GM21423 (cell line): ENCODE measurements around the gene GGCT.
A peak's percentile ranks its signal among the peaks of the same experiment; 100 is the strongest.

ENCODE experiments used
- ATAC-seq: cut with Tn5 transposase; IDR thresholded peaks from one replicate; pipeline ENCODE4 v1.9.1; 2021; ENCODE audit warnings: mild to moderate bottlenecking, moderate library complexity; ENCODE audit not compliant: unreplicated experiment

The GGCT gene

DNA sequence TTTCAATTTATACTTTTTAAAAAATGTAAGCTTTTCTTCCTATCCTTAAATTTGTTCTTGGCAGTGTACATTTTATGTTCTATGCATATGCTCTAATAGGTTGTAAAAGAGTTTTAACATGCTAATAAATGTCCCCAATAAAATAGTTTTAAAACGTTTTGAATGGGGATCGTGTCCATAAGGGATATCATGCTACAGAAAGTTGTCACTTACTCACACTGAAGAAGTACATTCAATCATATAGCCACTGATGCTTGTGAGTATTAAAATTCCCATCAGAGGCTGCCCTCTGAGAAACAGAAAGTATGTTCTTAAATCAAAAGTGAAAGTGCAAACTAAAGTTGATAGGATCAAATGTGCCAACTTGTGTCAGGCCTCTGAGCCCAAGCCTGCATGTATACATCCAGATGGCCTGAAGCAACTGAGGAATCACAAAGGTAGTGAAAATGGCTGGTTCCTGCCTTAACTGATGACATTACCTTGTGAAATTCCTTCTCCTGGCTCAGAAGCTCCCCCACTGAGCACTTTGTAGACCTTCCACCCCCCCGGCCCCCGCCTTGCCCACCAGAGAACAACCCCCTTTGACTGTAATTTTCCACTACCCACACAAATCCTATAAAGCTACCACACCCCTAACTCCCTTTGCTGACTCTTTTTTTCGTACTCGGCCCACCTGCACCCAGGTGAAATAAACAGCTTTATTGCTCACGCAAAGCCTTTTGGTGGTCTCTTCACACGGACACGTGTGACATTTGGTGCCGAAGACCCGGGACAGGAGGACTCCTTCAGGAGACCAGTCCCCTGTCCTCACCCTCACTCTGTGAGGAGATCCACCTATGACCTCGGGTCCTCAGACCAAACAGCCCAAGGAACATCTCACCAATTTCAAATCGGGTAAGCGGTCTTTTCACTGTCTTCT, 25.2 kb downstream of the GGCT start:
- no peak for ATAC-seq

GRCh38 chr7:30478349-30479201, 26.1 kb downstream of the GGCT start, which contains the start of gene NOD1:
Gene NOD1 (minus strand): TSS chr7:30478784. CDS start chr7:30456921, 21,863 bp downstream.
- ATAC-seq, result peak; percentile 84

GRCh38 chr7:30476459-30477145, 28.0 kb downstream of the GGCT start:
- ATAC-seq, result no peak

- ATAC-seq, result no peak
Observed at GRCh38 chr7:30475580-30475979, 29.0 kb downstream of the GGCT start.

DNA sequence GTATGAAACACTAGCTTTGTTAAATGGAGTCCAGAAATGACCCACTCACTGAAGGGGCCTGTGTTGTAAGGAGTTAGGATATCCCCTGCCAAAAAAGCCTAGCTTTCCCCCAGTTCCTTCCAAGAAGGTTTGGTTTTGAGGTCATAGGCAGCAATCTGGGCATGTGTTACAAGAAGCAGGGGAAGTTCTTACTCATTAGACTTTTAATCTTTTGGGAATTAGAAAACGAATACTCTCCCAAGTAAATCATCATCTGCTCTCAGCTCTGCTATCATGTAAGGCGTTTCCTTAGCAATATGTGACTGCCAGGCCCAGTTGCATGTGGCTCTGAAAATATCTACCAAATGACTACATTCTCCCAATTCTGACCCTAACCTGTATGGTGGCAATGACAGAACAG, 29.7 kb downstream of the GGCT start:
- no peak for ATAC-seq

GRCh38 chr7:30474485-30474884, 30.1 kb downstream of the GGCT start:
- ATAC-seq, result no peak

DNA sequence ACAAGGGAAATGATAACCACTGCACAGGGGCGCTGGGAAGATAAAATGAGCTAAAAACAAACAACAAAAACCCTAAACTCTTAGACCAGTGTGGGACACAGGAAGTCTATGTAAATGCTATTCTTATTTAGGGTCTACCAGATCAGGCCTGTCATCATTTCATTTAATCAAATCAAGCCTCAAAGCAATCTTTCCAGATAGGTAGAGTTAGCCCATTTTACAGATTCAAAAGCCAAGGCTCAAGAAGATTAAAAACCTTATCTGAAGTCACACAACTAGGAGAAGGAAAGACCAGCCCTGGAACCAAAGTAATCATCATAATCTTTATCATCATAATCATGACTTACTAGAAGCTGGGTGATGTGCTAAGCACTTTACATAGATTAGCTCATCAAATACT, 30.7 kb downstream of the GGCT start:
- no peak for ATAC-seq

DNA sequence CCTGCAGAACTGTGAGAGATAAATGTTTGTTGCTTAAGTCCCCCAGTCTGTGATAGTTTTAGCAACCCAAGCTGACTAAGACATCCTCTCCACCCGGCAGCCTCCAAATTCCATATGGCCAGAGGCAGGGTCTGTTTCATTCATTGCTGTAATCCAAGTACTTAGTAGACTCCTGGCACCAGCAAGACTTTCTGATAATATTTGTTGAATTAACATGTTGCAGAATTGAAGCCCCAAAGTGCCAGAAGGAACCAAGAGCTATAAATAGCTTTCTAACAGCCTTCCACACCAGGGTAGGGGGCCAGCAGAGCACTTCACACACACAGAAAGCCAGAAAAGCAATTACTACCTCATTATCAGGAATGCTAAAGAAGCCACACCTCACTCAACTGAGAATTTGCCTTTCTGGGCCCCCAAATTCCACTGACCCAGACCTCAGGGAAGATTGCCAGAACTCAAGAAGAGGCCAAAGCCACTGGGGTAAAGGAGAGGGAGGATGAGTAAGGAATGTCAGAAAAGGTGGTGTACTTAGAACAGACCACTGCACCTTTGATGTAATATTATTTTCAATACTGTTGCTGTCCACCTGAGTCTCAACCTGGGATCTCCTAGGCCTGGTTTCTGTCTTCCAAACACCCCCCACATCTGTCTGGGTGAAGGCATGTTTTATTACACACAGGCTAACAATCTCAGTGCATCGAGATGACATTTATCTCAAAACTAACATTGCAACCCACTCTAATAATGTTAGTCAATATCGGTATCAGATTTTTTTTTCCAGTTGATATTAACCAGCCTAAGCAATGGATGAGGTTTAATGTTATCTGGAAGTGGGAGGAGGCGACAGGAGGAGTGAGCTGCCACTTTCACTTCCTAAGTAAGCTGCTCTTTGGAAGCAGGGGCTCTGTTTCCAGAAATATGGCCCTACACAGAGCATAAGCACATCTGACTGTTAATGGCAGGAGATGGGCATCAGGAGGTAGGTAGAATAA, 31.5 kb downstream of the GGCT start:
- ATAC-seq, result no peak

DNA sequence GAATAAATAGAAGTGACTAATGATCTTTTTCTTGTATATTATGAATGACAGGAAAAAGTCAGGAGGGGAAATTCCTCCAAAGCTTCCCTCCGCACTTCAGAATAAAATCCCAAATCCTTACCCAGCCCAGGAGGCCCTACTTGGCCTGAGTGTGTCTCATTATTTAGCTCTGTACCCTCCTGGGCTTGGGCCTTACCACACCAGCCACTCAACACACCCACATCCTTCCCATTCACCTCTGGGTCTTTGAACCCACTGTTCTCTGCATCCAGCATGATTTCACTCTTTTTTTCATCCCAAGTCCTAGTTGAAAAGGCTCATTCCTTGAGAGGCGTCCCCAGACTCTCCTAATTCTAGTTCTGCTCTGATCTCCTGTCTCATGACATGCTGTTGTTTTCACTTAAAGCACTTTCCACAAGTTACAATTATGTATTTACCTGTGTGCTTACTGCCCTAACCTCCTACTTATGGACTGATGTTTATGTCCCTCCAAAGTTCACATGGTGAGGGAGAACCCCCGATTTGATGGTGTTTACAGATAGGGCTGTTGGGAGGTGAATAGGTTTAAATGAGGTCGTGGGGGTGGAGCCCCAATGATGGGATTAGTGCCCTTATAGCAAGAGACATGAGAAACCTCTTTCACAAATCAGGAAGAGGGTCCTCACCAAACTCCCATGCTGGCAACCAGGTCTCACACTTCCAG, 32.4 kb downstream of the GGCT start:
- ATAC-seq, result no peak

- ATAC-seq, result no peak
Observed at GRCh38 chr7:30471205-30471604, 33.4 kb downstream of the GGCT start.

GRCh38 chr7:30470771-30471170, 33.9 kb downstream of the GGCT start:
- ATAC-seq, result no peak

GRCh38 chr7:30470163-30470770, 34.4 kb downstream of the GGCT start:
- no peak for ATAC-seq

GRCh38 chr7:30469303-30469702, 35.3 kb downstream of the GGCT start:
- ATAC-seq, result no peak

DNA sequence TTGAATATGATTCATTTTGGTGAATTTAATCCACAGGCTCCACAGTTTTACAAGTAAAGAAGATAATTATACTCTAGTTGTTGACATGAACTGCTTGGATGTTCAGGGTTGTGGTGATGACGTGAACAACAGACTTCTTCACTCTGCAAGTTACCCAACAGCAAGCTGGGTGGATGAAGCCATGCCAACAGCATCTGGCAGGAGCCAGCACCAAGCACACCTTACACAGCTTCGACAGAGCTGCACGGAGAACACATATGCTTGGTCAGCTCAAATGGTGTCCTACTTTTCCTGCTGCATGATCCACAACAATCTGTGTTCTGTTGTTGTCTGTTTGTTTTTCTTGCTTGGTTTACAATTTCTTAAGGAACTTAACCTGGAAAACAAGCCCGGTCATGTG, 35.8 kb downstream of the GGCT start:
- no peak for ATAC-seq

DNA sequence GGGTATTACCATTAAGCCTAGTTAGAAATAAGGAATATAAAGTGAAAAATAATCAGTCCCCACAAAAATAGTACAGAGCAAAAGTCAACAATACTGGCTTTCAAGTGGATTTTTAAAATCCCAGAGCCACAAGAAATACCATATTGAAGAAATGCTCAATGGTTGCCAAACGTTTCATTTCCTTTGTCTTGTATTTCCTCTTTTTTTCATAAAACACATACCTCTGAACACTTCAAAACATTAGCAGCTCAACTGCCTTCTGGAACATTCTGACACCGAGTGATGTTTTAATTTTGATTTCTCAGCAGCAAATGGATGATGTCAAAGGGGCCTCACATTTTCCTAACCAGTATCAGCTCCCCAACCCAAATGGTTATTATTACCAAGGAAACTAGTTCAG, 36.6 kb downstream of the GGCT start:
- ATAC-seq, result no peak

DNA sequence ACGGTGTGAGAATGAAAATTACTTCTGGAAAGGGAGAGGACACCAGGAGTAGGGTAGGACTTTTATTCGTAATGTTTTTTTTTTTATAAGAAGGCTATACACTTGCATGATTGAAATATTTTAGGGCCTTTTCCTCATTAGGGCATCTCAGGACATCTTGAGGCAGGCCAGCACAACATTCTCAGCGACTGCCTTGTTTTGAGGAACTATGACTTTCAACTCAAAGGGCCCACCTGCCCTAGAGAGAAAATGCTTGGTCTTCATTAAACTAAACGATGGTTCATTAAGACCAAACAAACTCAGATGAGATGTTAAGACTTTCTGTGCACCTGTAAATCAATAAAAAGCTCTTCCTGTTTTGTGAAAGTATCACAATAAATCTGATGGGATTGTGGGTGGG, 37.4 kb downstream of the GGCT start:
- ATAC-seq, result no peak

- no peak for ATAC-seq
Observed at GRCh38 chr7:30466266-30466665, 38.4 kb downstream of the GGCT start.

- no peak for ATAC-seq
Observed at GRCh38 chr7:30465811-30466180, 38.8 kb downstream of the GGCT start.
